NCI-H1436 treated with DMSO at 0.1 percent for 48 hours (cell line): ENCODE data around the gene NOC2L.

Source experiments
- DNase-seq: peaks from one replicate; lab custom pipeline; 2025; lab: John Stamatoyannopoulos, UW

The NOC2L gene

DNA sequence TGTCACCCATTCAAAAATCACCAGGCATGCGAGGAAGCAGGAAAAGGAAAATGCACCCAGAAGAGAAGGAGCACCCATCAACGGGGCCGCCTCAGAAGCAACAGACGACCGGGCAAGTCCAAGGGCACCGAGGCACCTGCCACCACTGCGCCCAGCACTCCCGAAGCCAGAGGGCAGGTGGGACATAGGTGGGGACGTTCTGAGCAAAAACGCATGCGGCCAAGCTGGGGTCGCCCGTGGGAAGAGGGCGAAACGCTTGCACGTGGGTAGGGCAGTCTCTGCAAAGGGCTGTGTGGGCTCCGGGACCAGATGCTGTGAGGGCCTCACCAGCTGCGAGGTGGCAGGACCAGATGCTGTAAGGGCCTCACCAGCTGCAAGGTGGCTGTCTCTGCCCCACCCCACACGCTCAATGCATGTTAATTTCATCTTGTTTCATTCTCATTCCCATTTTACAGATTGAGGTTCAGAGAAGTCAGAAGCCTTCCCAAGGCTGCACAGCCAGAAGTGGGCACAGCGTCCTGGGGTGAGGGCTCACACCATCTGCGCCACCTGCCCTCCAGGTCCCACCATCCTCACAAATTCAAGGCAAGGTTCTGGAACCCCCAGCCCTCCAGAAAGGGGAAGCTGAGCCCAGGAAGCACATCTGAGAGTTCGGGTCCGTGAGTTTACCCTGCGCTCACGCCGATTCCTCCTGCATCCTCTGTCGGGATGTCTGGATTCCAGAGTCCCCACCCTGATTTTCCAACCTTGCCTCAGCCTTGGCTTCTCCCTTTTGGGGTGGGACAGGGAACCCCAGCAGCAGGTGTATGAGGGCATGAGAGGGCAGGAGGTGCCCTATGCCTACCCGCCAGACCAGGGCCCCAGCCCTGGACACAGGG is 43.5 kb downstream of the NOC2L start:
- DNase-seq: no peak

DNA sequence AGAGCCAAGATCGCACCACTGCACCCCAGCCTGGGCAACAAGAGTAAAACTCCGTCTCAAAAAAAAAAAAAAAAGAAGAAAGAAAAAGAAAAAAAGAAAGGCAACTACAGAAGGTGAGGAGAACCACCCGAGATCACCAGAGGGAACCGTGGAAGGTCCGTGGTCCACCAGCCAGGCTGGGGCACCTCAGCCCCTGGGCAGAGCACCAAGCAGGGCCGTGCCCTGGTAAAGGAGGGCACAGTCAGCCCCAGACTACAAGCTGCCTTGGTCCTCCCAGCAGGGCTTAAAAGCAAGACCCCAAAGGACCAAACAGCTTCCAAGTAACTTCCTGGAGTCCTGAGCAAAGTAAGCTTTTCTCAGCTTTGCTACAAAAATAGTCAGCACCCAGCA is 44.2 kb downstream of the NOC2L start:
- no peak for DNase-seq

DNA sequence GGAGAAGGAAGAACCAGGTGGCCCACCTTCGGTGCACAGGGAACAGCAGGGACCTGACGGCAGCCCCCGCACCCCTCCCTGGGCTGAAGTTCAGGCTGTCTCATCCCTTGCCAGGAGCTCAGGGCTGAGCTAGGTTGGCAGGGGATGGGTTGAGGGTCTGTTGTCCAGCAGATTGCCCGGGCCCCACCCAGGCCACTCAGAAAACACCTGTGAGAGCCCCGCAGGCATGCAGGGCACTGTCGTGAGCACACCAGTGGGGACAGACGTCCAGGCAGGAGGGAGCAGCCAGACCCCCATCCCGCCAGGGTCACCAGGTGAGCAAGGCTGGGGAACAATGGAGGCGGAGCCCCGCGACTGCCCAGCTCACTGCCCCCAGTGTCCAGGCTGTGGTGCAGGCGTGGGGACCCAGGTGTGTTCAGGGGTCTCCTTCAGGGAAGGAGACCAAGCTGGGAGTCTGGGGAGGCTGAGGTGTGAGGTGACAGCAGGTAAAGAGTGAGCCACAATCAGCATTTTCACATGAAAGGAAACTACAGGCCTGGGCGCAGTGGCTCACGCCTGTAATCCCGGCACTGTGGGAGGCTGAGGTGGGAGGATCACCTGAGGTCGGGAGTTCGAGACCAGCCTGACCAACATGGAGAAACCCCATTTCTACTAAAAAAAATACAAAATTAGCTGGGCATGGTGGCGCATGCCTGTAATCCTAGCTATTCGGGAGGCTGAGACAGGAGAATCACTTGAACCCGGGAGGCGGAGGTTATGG is 44.7 kb downstream of the NOC2L start:
- DNase-seq: no peak

DNA sequence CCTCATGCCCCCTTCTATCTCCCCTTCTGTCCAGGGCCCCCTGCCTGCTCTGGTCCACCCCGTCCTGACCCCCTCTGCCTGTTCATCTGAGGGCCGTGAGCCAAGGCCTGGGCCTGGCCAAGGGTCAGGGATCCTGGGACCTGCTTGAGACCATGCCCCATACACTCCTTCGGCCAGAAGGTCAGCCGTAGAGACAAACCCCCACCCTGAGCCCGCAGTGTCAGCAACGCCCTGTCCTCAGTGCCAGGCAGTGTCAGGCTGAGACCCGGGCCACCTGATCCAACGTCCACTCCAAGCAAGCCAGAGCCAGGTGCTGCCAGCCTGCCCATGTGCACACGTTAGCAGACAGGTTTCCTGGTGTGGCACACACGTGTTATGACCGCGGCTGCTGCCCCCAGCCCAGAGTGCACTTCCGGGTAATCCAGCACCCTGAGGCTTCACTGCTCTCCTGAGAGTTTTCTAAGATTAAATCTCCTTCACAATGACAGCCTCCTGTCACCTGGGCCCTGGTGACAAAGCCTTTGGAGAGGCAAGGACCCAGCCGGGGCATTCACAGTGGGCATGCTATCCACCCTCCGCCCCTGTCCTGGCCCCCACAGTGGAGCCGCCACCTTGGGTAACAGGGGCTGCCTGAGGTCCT is 45.4 kb downstream of the NOC2L start:
- no peak for DNase-seq

DNA sequence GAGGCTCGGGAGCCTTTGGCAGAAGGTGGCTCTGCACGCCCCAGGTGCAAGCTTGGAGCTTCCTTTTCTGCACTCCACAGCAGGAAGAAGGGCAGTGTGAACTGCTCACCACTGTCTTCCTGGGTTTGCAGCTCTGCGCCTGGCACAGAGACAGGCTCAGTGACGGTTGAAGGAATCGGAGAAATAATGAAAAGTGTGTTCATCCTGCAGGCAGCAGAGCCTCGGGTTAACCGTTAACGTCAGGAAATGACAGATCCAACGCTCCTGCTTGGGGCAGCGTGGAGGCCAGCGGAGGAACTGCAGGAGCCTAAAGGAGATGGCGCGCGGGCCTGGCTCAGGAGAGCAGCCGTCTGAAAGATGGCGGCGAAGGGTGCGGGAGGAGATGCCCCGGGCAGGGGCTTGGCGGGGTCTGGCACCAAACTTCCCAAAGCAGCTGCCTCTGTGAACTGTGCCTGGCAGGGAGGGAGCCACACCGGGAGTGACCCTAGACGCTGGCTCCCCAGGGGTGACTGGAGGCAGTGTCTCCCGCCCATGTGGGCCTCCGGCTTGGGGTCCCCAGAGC is 46.2 kb downstream of the NOC2L start:
- no peak for DNase-seq

DNA sequence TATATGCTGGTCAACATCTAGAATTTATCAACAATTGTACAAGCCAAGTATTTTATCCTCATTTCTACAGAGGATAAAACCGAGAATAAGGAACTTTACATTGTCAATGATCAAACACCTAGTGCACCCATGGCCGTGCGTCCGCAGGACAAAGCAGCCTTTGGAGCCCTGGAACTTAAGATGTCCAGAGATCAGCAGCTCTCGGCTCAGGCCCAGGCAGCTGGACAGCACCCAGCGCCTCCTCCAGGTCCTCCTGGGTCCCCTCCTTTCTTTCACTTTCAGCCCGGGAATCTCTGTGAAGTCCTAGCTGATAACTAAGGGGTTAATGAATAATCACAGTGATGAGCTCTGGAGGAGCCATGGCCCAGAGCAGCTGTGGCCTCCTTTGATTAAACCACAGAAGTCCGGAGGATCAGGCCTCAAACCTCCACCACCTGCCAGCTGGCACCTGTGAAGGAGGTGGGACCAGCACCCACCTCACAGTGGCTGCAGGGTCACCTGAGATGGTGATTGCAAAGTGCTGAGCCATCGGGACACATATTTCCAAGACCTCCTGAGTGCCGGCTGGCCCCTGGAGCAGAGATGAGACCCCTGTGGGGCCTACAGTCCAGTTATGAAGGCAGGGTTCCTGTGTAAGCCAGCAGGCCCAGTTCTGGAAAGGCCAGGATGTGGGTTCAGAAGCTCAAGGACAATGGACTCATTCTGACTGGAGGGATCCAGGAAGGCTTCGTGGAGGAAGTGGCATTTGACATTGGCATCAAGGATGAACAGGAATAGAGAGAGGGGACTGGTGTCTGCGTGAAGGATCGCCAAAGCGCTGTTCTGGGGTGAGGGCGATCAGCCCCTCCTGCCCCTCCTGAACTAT is 46.9 kb downstream of the NOC2L start:
- no peak for DNase-seq

DNA sequence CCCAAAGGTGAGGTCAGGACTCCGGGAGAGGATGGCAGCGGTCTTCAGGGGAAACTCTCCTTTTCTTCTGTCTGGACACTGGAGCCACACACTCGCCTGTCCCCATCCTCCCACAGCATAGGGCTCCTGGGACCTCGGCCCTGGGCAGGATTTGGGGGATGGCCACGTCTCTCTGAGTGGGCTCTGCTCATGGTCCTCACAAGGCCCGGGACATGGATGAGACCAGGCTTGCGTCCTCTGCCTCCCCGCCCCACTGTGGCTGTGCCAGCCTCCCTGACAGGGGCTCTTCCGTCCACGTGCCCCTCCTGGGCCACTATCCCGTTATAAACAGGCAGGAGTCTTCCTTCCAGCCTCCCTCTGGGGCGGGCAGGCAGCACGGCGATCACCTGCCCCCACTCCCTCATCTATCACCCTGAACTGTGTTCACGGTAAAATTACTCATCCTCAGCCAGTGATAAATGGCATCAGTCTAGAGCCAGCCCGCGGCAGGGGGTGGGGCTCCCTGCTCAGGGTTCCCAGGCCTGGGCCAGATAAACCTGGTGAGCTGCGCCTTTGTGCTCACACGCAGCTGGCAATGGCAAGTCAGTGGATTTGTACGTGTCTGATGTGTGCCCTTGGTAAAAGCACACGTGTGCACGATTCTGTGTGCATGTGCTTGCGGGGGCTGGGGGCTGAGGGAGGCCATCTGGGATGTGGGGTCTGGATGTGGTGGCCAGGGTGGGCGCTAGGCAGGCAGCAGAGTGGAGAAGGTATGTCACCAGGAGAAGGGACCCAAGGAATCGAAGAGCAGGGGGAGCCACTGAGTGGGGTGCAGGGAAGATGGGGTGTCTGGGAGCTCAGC is 48.0 kb downstream of the NOC2L start:
- DNase-seq: no peak

DNA sequence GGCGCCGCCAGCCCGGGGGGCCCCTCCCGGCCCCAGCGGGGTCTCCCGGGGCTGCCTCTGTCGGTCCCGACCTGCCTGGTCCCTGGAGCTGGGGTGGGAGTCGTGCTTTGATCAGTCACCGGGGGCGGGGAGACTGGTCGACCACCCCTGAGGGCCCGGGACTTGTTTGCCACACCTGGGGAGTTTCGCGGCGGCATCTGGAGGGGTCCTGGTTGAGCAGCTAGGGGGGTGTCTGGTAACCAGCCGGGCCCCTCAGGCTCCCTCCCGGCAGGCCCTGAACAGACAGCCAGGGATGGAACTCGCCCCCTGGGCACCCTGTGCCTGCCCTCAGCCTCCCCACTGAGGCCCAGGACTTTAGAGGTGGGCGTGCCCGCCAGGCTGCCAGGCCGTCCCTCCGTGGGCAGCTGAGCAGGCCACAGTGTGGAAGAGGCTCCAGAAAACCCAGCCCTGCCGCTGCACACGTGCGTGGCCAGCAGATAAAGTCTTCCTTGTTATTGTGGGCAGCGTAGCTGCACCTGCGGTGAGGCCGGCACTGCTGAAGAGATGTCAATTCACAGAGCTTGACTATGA is 48.7 kb downstream of the NOC2L start:
- DNase-seq: no peak

DNA sequence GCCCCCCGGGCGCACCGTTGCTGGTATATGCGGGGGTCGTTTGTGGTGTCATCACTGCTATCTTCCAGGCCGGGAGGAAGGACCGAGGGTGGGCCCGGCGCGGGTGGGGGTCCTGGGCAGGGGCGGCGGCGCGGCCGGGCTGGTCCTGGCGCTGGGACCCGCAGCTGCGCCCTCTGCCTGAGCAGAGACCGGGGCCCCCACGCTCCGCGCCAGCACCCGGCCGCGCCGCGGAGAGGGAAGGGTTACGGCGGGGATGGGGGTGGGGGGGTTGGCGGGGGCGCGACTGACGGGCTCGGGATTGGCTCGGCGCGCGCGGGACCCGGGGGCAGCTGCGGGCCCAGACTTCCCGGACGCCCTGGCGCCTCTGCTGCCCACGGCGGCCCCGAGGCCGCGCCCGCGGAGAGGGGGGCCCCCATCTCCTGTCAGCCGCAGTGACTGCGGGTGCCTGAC is 49.2 kb downstream of the NOC2L start:
- no peak for DNase-seq

DNA sequence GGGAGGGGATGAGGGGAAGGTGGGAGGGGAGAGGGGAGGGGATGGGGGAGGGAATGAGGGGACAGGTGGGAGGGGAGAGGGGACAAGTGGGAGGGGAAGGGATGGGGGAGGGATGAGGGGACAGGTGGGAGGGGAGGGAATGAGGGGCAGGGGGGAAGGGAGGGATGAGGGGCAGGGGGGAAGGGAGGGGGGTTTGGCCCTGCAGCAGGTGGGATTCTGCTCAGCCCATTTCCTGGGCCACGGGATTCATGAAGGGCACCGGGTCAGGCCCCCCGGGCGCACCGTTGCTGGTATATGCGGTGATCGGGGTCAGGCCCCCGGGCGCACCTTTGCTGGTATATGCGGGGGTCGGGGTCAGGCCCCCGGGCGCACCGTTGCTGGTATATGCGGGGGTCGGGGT is 50.4 kb downstream of the NOC2L start:
- no peak for DNase-seq

DNA sequence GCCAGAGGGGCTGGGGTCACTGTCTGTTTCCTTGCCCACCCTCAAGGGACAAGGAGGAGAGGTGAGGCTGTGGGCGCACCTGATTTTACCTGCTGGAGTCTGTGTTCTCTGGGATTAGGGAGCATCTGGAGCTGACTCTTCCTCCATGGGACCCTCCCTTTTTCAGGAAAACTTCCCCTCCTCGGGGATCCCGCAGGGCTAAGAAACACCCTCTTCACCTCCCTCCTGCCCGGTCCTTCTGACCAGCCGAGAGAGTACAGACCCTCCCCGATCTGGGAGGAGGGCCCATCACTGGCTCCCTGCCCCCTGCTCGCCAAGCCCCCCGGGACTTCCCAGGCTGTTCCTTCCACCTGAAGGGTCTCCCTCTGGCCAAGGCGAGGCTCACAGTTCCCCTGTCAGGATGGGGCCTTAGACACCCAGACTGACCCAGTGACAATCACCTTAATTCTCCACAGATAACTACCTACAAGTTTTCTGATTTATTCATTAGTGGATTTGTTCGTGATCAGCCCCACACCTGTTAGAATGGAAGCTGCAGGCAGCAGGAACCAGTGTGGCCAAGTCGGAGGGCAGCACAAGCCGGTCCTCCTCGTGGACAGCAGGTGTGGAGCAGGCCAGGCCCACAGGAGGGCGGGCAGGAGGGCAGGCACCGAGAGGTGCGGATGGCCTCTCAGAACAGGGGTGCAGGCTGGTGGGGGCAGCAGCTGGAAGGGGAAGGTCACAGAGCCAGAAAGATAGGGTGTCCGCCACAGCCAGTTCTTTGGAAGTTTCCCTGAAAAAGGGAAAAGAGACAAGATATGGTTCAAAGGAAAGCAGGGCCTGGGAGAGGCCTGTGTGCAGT is 51.2 kb downstream of the NOC2L start:
- DNase-seq: no peak

DNA sequence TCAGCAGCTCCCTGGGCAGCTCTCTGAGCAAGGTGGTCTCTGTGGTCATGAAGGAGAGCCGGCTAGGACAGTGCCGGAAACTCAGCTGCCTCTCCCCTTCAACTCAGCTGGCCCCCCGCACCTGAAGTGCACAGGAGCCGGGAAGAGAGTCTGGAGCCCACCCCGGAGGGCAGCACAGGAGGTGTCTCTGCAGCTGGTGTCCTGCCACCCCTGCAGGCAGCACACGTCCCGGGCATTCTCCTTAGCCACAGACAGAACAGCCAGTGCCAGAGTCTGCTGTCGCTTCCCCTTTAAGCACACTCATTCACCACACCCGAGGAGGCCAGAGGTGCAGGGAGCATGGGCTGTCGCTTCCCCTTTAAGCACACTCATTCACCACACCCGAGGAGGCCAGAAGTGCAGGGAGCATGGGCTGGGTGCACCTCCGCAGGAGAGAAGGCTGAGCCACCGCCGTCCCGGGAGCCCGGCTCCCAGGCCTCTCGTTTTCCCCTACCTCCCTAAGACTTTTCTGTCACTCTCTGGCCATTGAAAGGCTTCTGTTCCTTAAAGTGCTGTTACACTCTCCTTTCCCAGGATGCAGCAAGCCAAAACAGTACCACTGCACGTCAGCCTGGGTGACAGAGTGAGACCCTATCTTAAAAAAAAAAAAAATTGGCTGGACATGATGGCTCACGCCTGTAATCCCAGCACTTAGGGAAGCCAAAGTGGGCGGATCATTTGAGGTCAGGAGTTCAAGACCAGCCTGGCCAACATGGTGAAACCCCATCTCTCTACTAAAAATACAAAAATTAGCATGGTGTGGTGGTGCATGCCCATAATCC is 52.2 kb downstream of the NOC2L start:
- DNase-seq: no peak

DNA sequence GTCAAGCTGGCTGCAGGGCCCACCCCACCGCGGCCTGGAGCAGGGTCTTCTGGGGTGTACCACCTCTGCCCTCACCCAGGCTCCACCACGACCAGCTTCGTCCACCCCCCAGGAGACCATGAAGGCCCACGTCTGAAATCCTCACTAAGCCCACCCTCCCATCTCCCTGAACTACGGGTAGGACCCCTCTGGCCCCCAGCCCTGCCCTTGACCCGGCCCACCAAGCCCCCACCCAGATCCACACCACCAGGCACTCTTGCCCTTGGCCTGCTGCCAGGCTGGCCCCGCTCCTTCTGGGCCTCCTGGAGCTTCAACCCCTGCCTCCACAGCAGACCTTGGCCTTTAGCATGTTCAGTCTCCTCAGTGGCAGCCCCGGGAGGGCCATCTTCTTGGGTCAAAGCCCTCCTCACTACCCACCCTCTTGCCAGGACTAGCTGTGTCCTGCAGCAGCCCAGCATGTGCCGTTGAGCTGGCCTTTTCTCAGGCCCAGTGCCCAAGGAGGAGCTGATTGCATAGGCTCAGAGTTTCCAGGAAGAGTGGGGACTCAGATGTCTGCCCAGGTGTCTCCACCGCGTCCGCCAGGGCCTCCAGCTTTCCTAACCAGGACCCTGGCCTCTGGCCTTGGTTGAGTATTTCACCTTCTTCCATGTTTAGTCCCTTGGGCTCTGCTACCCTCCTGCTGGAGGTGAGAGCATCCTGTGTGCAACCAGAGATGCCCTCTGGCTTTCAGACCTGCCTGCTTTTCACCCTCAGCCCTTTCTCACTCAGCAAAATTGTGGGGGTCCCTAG is 53.1 kb downstream of the NOC2L start:
- DNase-seq: no peak

DNA sequence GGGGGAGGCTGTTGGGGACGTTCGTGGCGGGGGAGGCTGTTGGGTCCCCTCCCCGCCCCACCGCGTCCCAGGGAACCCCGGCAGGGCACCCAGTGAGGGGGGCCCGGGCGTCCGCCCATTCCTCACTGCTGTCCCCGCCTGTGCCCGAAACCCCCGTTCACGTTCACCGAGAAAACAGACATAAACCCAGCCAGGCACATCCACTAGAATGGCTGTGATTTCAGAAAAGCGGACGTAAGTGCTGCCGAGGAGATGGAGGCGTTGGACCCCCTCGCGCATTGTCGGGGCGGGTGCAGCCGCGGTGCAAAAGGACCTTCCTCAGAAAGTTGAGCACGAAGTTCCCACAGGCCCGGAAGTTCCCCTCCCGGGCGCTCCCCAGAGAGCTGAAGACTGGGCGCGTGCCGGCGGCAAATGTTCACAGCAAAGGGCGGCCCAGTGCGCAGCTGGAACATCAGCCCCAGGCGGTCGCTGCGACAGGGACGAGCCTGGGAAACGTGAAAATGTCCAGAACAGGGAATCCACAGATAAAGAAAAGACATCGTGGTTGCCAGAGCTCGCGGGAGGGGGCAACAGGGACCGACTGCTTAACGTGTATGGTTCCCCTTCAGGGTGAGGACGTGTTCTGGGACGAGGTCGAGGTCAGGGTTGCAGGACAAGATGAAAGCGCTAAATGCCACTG is 53.8 kb downstream of the NOC2L start:
- no peak for DNase-seq

DNA sequence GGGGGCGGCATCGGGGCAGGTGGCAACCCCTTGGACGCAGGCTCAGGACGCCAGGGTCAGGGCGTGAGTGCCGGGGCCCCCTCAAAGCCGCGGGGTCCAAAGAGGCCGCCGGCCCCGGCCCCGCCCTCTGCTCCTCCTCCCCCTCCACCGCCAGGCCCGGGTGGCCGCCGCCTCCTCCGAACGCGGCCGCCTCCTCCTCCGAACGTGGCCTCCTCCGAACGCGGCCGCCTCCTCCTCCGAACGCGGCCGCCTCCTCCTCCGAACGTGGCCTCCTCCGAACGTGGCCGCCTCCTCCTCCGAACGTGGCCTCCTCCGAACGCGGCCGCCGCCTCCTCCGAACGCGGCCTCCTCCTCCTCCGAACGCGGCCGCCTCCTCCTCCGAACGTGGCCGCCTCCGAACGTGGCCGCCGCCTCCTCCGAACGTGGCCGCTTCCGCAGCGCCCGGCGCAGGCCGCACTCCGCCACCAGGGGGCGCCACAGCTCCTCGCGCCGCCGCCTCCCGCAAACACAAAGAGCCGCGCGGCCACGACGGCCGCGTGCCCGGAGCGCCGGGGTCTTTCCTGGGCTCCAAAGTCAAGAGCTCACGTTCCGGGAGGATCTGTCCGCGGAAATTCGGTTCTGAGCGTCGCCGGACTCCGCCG is 54.6 kb downstream of the NOC2L start:
- DNase-seq: no peak

DNA sequence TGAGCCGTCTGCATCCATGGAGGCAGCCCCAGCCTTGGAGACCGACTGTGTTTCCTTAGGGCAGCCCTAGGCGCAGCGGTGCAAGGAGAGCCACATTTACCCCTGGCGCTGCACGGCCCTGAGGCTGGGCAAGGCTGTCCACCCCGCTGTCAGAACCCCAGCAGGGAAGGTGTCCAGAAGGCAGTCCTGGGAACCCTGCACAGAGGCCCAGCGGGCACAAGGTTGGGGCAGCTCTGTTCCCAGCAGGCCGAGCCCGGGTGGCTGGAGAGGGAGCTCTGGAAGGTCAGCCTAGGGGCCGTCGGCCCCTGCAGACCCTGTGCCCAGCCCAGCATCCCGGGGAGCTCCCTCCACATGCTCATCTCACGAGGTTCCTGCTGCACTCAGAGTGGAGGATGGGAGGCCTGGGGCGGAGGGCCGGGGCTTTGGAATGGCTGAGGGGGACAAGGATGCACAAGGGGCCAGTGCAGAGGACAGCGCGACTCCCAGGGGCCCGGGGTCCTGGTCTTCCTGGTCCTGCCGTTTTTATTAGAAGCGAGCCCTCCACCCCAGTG is 55.3 kb downstream of the NOC2L start:
- DNase-seq: no peak
